GM10266 (cell line): ENCODE results near the gene CYB561.

Source experiments
- DNase-seq: peaks from one replicate; pipeline ENCODE4 v3.0.0; 2012; ENCODE audit errors: extremely low spot score
- CTCF ChIP-seq: IDR thresholded peaks from 2 replicates; pipeline ENCODE4 v1.5.1; 2012; ENCODE audit warnings: mild to moderate bottlenecking, low read depth; ENCODE audit not compliant: control insufficient read depth, insufficient read depth; ENCODE audit errors: missing control alignments

The CYB561 gene

DNA sequence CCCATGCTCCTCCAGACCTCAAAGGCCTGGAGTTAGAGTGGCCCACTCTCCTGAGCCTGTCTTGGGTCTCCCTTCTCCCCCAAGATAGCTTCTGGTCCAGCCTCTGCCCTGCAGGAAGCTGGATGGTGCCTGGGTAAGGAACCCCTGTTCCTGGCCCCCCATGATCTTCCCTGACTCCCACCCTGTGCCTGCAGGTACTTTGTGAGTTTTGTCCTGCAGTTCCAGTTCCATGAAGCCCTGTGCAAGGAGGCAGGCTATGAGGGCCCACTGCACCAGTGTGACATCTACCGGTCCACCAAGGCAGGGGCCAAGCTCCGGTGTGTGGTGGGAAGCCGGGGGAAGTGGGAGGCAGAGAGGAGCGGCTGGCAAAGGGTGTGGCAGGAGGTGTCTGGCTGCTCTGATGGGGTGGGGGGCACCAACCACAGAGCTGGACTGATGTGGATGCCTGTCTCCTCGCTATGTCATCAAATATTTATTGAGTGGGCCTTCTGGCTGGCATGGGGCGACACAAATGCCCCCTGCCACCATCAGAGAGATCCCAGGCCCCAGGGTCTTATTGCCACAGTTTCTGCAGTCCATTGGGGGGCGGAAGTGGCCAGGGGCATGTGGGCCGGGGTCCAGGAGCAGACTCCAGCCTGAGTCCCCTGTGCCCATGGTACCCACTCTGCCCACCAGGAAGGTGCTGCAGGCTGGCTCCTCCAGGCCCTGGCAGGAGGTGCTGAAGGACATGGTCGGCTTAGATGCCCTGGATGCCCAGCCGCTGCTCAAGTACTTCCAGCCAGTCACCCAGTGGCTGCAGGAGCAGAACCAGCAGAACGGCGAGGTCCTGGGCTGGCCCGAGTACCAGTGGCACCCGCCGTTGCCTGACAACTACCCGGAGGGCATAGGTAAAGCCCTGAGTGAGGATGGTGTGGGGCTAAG, 37.8 kb upstream of the CYB561 start:
- no peak for TF ChIP-seq CTCF
- DNase-seq, result no peak

DNA sequence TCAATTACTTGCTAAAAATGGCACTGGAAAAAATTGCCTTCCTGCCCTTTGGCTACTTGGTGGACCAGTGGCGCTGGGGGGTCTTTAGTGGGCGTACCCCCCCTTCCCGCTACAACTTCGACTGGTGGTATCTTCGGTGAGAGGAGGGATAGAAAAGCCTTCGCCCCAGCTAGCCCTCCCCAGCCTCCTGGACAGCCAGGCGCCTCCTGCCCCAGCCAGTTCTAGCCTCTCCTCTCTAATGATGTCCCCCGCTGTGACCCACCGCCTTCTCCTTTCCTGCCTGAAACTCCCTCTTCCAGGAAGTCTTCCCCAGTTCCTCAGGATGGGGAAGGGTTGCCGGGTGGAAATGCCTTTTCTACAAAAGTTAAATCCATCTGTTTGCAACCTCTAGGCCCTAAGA, 36.9 kb upstream of the CYB561 start:
- no peak for DNase-seq
- TF ChIP-seq CTCF, result no peak

- TF ChIP-seq CTCF, result no peak
Measured at GRCh38 chr17:63482509-63482908, 36.4 kb upstream of the CYB561 start.

GRCh38 chr17:63481488-63481870, 35.4 kb upstream of the CYB561 start:
- DNase-seq, result no peak
- no peak for TF ChIP-seq CTCF

More at GRCh38 chr17:63482509-63482908, 36.4 kb upstream of the CYB561 start:
- DNase-seq, result no peak

GRCh38 chr17:63480826-63481487, 34.9 kb upstream of the CYB561 start:
- TF ChIP-seq CTCF, result no peak
- no peak for DNase-seq

DNA sequence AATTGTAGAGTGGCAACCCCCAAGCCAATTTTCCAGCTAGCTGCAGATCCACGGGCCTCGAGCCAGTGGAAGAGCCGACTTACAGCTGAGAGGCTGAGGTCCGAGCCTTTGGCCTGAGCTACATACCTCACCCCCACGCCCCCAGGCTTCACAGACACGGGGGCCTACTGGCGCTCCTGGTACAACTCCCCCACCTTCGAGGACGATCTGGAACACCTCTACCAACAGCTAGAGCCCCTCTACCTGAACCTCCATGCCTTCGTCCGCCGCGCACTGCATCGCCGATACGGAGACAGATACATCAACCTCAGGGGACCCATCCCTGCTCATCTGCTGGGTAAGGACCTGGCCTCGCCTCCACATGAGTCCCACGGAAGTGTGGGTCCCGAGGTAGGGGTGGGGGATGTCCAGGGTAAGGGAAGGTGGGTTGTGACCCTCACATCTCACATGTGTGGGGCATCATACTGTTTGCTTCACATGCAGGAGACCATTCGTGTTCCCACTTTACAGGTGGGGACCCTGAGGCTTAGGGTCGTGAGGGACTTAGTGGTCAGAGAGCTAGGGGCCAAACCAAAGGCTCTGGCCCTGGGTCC, 34.2 kb upstream of the CYB561 start:
- TF ChIP-seq CTCF, result no peak
- DNase-seq, result no peak

GRCh38 chr17:63479495-63480184, 33.5 kb upstream of the CYB561 start:
- TF ChIP-seq CTCF, result no peak
- no peak for DNase-seq
